GF-D8 (cell line): ENCODE data around the gene ANAPC13.

Source experiments
- DNase-seq: peaks from one replicate; lab custom pipeline; 2025; lab: John Stamatoyannopoulos, UW

Gene ANAPC13

DNA sequence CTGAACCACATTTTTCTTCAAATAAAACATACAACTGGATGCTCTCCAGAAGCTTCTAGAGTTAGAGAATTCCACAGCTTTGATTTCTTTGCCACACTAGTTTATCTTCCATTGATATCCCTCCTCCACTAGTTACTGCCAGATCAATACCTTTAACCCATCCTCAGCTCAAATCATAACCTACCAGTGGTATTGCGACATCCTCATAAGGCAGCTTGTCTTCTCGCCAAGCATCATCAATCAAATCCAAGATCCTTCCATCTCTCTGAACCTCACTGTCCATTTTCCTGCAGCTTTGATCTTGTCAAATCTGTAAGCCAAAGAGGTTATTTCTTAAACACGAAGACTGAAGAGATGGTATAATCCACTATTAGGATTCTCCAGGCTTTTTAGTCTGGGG lies 3.2 kb downstream of the ANAPC13 start:
- no peak for DNase-seq

GRCh38 chr3:134481166-134481565 lies 4.6 kb downstream of the ANAPC13 start:
- DNase-seq: no peak

DNA sequence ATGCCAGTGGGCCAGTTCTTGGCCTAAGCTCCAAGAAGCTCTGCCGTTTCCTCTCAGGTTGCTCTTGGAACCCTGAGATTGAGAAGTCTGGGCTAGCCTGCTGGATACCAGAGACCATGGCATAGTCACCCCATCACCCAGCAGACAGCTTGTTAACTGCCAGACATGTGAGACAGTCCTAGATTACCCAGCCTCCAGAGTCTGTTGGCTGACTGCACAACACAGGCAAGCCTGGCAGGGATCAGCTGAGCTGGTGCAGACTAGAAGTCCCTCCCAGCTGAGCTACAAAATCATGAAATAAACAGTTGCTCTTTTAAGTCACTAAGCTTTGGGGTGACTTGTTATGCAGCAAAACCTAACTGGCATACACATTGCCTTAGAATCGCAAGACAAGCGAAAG lies 5.2 kb downstream of the ANAPC13 start:
- no peak for DNase-seq

DNA sequence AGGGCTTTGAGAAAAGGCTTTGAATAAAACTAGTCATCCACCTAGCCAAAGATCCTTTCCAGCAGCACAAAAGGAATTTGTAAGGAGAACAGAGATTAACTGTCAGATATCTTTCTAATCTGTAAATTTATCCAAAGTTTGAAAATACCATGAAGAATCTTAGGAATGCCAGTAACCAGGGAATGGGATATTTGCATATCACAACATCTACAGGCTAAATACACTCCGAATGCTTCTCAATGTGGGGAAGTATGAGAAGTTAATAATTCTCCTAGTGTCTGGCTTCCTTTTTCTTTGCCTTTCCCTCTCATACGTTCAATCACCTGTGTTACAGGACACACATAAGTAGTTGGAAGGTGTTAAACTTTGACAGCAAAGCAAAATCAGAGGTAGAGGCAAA lies 7.8 kb downstream of the ANAPC13 start:
- DNase-seq: no peak

GRCh38 chr3:134477002-134477401 lies 8.8 kb downstream of the ANAPC13 start:
- no peak for DNase-seq

GRCh38 chr3:134476306-134476705 lies 9.5 kb downstream of the ANAPC13 start:
- DNase-seq: no peak

DNA sequence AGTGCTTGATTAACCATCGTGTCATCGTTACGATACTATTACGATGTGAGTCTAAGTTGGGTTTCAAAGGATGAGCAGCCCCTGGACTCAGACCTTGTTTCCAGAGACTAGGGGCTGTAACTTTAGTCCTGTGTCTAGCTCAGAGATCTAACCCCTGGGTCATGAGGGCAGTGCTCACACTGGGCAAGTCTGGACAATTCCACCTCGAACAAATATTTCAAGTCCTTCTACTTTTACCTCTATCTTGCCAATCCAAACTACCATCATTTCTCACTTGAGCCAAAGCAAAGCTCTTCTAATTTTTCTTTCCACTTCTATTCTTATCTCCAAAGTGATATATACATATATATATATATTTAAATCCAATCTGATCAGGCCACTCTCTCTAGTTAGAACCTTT lies 10.8 kb downstream of the ANAPC13 start:
- DNase-seq: no peak

- no peak for DNase-seq
Measured at GRCh38 chr3:134473868-134474546, 11.8 kb downstream of the ANAPC13 start.

DNA sequence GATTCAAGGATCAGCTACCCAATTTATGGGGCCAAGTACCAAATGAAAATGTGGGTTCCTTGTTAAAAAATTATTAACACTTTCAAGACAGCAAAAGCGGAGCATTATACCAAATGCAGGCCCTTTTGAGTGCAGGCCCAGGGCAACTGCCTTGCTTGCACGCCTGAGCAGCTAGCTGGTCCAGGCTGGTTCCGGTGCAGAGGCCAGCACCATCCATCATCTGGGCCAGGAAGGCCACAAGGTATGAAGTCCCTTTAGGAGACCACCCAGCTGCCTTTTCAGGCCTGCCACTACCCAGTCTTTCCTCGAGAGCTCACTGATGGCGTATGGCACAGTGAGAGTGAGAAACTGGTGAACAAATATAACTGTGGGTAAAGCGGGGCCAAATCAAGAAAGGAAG lies 13.0 kb downstream of the ANAPC13 start:
- DNase-seq: no peak

DNA sequence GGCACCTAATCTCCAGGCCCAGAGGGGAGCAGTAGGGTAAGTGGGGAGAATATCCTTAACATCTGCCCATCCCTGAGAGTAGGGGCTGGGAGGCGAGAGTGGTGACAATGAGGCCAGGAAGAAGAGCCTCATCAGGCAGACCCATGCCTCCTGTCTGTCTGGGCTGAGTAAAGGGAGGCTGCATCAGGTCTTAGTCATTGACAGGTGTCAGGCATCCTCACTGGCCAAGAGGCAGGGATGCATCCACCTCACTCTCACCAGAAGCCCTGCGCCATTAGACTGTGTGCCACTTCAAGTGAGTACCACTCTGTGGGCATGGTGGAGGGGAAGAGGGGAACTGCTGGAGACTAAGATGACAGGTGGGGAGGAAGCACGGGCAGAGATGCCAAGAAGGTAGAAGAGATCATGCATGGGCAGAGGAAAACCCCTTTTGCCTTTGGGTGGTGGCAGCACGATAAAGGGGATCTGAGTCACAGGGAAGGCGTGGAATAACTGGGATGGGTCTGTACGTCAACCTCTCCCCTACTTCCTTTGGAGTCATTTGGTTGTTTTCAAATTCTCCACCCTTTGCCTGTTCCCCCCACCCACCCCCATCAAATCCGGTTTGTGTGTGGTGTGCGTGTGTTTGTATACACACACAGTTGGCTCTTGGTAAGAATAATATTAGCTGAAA lies 14.1 kb downstream of the ANAPC13 start:
- DNase-seq: no peak

DNA sequence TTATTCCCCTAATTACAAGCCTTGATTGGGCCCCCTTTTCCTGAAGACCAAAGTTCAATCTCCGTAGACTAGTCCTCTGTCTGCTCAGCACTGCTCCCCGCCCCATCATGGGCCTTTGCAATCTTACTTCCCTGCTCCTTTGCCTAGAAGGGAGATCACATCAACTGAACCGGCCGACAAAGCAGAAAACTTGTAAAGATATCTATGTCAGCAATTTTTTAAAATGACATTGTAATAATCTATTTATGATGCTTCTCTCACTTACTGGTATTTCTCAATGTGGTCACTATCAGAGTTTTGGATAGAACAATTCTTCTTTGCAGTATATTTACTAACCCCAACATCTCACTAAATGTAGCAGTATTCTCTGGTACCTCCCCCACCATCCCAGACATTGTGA lies 17.3 kb downstream of the ANAPC13 start:
- DNase-seq: no peak

DNA sequence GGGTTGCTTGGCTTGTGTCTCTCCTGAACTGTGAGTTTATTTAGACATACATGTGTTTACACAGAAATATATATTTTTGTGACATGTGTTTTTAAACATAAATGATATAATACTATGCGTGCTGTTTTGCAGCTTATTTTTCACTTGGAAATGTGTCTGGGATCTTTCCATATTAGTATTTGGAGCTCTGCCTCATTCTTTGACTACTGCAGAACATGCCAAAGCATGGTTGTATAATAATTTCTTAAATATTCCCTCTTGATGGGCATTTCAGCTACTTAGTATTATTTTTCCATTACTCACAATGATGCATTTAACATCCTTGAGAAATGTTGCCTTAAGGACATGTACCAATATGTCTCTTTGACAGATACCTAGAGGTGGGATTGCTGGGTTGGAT lies 19.5 kb downstream of the ANAPC13 start:
- DNase-seq: no peak

DNA sequence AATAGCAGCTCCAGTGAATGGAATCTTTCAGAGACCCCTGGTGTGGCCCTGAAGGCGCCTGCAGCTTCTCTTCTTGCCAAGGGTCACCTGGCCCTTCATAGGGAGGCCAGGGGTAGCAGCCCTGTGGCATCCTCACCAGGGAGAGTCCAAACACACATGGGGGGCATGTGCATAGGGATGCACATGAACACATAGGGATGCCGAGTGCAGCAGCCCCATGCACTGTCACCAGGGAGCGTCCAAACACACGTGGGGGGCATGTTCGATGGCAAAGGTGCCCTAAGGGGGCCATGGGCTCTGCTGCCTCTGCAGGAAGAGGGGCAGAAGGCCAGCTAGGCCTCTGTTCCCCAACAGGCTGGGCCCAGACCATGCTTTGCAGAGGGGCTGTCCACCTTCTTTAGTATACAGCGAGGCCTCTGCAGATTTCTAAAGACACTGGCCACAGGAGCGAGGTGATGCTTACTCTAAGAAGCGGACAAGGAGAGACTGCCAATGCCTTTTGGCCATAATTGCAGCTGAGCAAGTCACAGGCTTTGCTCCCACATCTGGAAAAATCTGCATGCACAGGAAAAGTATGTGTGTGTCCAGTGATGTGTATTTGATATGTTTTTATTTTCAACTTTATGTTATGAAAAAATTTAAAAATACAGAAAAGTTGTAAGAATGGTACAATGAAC lies 21.0 kb downstream of the ANAPC13 start:
- DNase-seq: no peak

GRCh38 chr3:134464064-134464688 lies 21.6 kb downstream of the ANAPC13 start:
- DNase-seq: no peak

DNA sequence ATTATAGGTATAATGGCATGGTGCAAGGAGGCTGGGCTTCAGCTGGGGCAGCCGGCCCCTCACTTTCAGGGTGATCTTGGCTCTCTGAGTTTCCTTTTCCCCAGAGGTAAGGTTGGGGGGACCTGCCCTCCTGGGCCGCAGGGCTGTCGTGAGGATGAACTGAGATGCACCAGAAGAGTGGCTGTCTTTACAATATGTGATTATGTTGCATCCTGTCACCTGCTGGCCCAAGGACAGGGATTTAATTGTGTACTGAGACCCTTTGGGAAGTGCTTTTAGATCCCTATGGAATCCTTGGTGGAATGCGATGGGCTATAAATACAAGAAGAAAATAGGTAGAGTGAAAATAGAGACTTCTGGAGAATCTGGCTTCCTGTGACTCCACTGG lies 22.1 kb downstream of the ANAPC13 start:
- no peak for DNase-seq

DNA sequence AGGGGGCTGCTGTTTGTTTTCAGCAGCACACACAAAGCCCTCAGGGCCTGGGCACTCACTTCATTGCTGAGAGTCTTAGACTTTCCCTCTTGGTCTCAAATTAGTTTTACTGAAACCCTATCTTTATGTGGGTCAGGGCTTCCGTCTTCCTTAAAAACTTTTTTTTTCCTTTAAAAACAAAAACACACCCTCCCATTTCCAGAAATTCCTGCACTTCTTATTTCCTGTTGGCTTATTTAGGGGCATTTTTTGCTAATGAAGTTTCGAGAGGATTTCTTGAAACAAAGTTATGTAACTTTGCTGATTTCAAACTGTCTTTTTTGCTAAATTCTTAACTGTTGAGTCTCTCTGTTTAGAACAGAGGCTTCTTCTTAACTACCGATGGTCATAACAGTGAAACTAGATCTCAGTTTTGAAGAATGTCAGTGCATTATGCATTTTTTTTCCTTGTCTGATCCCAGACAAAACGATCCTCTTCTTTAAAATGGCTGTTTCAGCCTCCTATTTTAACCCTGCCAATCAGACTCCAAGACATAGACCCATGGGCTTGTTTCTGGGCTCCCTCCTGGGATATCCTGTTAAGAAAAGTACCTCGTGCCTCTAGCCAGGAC lies 23.3 kb downstream of the ANAPC13 start:
- no peak for DNase-seq

DNA sequence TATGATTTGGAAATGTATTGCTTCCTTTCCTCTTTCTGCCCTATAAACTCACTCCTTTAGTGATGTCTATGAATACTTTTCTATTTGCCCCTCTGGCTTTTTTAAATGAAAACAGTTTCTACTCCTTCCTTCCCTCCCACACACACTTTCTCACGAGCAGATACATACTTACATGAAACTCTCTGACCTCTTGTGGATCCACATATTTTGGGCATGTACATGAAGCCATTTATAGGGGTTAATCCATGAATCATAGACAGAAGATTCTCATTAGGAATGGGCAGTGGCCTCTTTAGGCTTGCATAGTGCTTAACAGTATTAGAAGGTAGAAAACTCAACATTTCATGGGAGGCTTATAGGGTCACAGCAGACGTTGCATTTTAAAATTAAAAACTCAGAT lies 24.8 kb downstream of the ANAPC13 start:
- no peak for DNase-seq

GRCh38 chr3:134459562-134459961 lies 26.2 kb downstream of the ANAPC13 start:
- DNase-seq: no peak

DNA sequence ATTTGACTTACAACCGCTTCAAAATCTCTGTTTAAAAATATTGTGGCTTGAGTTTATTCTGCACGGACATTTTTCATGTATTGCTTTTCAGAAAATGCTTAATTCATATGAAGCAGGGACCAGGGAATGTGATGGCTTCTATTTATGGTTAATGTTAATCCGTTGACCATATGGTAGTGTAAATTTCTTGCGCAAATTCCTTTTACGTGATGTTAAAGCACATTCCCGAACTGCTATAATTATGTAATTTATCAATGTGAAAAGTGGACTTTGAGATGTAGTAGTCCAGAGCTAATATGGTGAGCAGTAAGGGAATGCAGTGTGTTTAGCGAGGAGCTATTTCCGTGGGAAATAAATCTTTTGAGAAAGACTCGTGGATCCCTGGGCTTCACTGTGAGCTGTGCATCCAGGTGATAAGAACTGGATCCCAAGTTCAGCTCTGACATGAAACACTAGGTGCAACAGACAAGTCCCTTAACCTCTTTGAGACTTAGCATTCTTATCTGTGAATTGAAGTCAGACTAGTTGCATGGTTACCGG lies 27.3 kb downstream of the ANAPC13 start:
- no peak for DNase-seq

DNA sequence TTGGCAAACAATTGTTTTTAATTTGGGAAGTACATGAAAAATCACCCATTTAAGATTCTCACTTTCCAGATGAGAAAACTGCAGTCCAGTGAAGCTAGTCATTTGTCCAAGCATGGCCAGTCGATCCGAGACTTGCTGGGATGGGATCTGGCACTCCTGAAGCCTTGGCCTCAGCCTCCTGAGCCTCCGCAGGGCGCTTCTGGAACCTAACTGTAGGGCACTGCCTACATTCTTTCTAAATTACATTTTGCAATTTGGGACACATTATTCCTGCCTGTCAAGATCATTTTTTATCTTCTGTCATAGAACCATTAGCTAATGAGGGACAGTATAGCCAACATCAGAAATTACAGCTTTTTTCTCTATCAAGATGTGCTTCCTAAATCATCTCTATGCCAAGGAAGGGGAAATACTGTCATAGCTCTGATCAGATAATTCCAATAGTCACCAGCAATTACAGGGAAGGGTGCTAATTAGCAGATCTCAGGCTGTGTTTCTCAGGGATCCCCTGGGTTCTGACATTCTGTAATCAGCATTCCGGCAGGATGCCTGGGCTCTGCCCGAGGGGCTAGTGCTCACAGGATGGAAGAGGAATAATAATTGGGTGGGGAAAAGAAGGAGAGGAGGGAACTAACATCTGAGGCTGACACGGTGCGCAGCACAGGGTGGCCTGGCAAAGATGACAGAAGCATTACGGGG lies 28.3 kb downstream of the ANAPC13 start:
- DNase-seq: no peak

GRCh38 chr3:134453631-134454030 lies 32.2 kb downstream of the ANAPC13 start:
- DNase-seq: no peak

DNA sequence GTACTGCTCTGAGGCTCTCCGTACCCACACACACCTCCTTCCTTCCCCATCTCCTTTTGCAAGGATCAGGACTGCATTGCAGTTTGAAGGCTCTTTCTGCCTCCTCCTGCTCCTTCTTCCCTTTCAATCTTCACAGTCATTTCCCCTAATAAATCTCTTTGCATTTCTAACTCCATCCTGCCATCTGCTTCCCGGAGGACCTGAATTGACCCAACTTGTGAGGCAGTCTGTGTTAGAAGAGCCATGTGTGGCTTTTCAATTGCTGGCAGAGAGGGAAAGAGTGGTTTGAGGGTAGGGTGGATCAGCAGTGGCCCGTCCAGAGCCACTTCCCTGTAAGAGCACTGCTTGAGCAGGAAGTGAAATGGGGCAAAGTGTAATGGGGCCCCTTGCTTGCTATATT lies 35.8 kb downstream of the ANAPC13 start:
- DNase-seq: no peak
